Muscle layer of colon (tissue), 2 donors: Measurements from ENCODE around the gene HOXA13.

Experiments
- H3K27ac ChIP-seq: one replicate; pipeline ENCODE4 v1.7.0; 2013; ENCODE audit warnings: low read depth, mild to moderate bottlenecking, low read length, moderate library complexity
- H3K27me3 ChIP-seq, 2 donors: one replicate each; pipeline ENCODE4 v1.7.0; 2013; ENCODE audit warnings: low read length in 2 of 2, mild to moderate bottlenecking in 2 of 2; ENCODE audit not compliant: insufficient read depth in 2 of 2, control insufficient read depth in 1 of 2
- H3K36me3 ChIP-seq: one replicate; pipeline ENCODE4 v1.7.0; 2013; ENCODE audit warnings: mild to moderate bottlenecking, low read length; ENCODE audit not compliant: insufficient read depth
- H3K4me1 ChIP-seq: one replicate; pipeline ENCODE4 v1.7.0; 2013; ENCODE audit warnings: mild to moderate bottlenecking, low read length; ENCODE audit not compliant: insufficient read depth
- H3K4me3 ChIP-seq, 2 donors: one replicate each; pipeline ENCODE4 v1.7.0; 2013; ENCODE audit warnings: low read length in 2 of 2, low read depth in 1 of 2, mild to moderate bottlenecking in 1 of 2, moderate library complexity in 1 of 2
- H3K9ac ChIP-seq: one replicate; pipeline ENCODE4 v1.7.0; 2013; ENCODE audit warnings: low read length
- H3K9me3 ChIP-seq: one replicate; pipeline ENCODE4 v1.7.0; 2013; ENCODE audit warnings: mild to moderate bottlenecking, low read length
- donor health status: abdominal sarcoma.
- donor health status: Adenocarcinoma of cecum.

HOXA13 gene

GRCh38 chr7:27199849-27200760, at the start of gene HOXA13:
Gene HOXA13 (minus strand): TSS chr7:27200091. CDS start chr7:27200077, 14 bp downstream.
- Histone ChIP-seq H3K4me3 (peak within 1 kb of the TSS; percentile 86 to 92), H3K9ac (peak within 1 kb of the TSS; percentile 87), H3K4me1 (peaks cover 19% of the 10 kb centered on the region), H3K27ac (peak within 1 kb of the TSS; percentile 86), H3K36me3 (no peaks in the 10 kb centered on the region), H3K27me3 (peaks cover 51 to 68% of the 10 kb centered on the region in 2 donors), H3K9me3 (no peaks in the 10 kb centered on the region)

- H3K27me3 ChIP-seq = peaks cover 93 to 96% of the 10 kb centered on the region in 2 donors
Observed at GRCh38 chr7:27248911-27249723, 49.2 kb upstream of the HOXA13 start.

GRCh38 chr7:27248427-27248806, 48.5 kb upstream of the HOXA13 start:
- Histone ChIP-seq H3K36me3 (no peaks in the 10 kb centered on the region), H3K4me3 (no peak overlapping the region), H3K27me3 (peaks cover 99 to 100% of the 10 kb centered on the region in 2 donors), H3K9ac (no peak overlapping the region), H3K27ac (no peak overlapping the region), H3K4me1 (peaks cover 24% of the 10 kb centered on the region), H3K9me3 (no peaks in the 10 kb centered on the region)

More at GRCh38 chr7:27248911-27249723, 49.2 kb upstream of the HOXA13 start:
- no peak overlapping the region for H3K9ac ChIP-seq
- no peaks in the 10 kb centered on the region for H3K36me3 ChIP-seq
- peaks cover 19% of the 10 kb centered on the region for H3K4me1 ChIP-seq
- H3K9me3 ChIP-seq = no peaks in the 10 kb centered on the region
- H3K4me3 ChIP-seq = no peak overlapping the region
- no peak overlapping the region for H3K27ac ChIP-seq

- no peaks in the 10 kb centered on the region for H3K36me3 ChIP-seq
- H3K9me3 ChIP-seq = no peaks in the 10 kb centered on the region
- peaks cover 28% of the 10 kb centered on the region for H3K4me1 ChIP-seq
- no peak overlapping the region for H3K27ac ChIP-seq
- peaks cover 99 to 100% of the 10 kb centered on the region in 2 donors for H3K27me3 ChIP-seq
- no peak overlapping the region for H3K9ac ChIP-seq
- H3K4me3 ChIP-seq = no peak overlapping the region
Observed at GRCh38 chr7:27247452-27248426, 47.8 kb upstream of the HOXA13 start.

- no peaks in the 10 kb centered on the region for H3K9me3 ChIP-seq
- H3K4me3 ChIP-seq = no peak overlapping the region
- no peaks in the 10 kb centered on the region for H3K36me3 ChIP-seq
- peaks cover 99 to 100% of the 10 kb centered on the region in 2 donors for H3K27me3 ChIP-seq
- no peak overlapping the region for H3K27ac ChIP-seq
- H3K9ac ChIP-seq = no peak overlapping the region
- H3K4me1 ChIP-seq = peaks cover 34% of the 10 kb centered on the region
Observed at GRCh38 chr7:27247000-27247399, 47.1 kb upstream of the HOXA13 start.

GRCh38 chr7:27245798-27246691, 46.2 kb upstream of the HOXA13 start:
- Histone ChIP-seq H3K4me3 (peak overlapping the region; percentile 21 to 29), H3K9me3 (no peaks in the 10 kb centered on the region), H3K27ac (no peak overlapping the region), H3K27me3 (peaks cover 99 to 100% of the 10 kb centered on the region in 2 donors), H3K9ac (no peak overlapping the region), H3K36me3 (no peaks in the 10 kb centered on the region), H3K4me1 (peaks cover 31% of the 10 kb centered on the region)

- no peaks in the 10 kb centered on the region for H3K36me3 ChIP-seq
- peaks cover 31% of the 10 kb centered on the region for H3K4me1 ChIP-seq
- H3K4me3 ChIP-seq = peak overlapping the region; percentile 21 to 29
- no peak overlapping the region for H3K27ac ChIP-seq
- peaks cover 99 to 100% of the 10 kb centered on the region in 2 donors for H3K27me3 ChIP-seq
- H3K9ac ChIP-seq = no peak overlapping the region
- H3K9me3 ChIP-seq = no peaks in the 10 kb centered on the region
Observed at GRCh38 chr7:27245124-27245797, 45.4 kb upstream of the HOXA13 start.

GRCh38 chr7:27244488-27245123, 44.7 kb upstream of the HOXA13 start:
- Histone ChIP-seq H3K27ac (no peak overlapping the region), H3K36me3 (no peaks in the 10 kb centered on the region), H3K9me3 (no peaks in the 10 kb centered on the region), H3K9ac (no peak overlapping the region), H3K27me3 (peaks cover 99 to 100% of the 10 kb centered on the region in 2 donors), H3K4me3 (no peak overlapping the region), H3K4me1 (peaks cover 37% of the 10 kb centered on the region)

- H3K4me3 ChIP-seq = peak overlapping the region in 1 of 2 donors; percentile 16
- no peak overlapping the region for H3K9ac ChIP-seq
- no peaks in the 10 kb centered on the region for H3K36me3 ChIP-seq
- H3K27ac ChIP-seq = no peak overlapping the region
- peaks cover 97 to 100% of the 10 kb centered on the region in 2 donors for H3K27me3 ChIP-seq
- peaks cover 40% of the 10 kb centered on the region for H3K4me1 ChIP-seq
- H3K9me3 ChIP-seq = no peaks in the 10 kb centered on the region
Observed at GRCh38 chr7:27243340-27244163, 43.7 kb upstream of the HOXA13 start.
